GM19397 (cell line): Measurements from ENCODE around the gene SPATA33.

Source experiments
- ATAC-seq: cut with Tn5 transposase; IDR thresholded peaks from one replicate; pipeline ENCODE4 v1.9.1; 2021; ENCODE audit warnings: mild to moderate bottlenecking, moderate library complexity; ENCODE audit not compliant: unreplicated experiment

SPATA33 gene

GRCh38 chr16:89706518-89707260 lies 49.1 kb downstream of the SPATA33 start:
- ATAC-seq: no peak

GRCh38 chr16:89707695-89708094 lies 50.1 kb downstream of the SPATA33 start:
- ATAC-seq: no peak

GRCh38 chr16:89708481-89708931 lies 50.9 kb downstream of the SPATA33 start:
- ATAC-seq: no peak

- ATAC-seq: no peak
These were observed 51.5 kb downstream of the SPATA33 start for GRCh38 chr16:89709166-89709565.

GRCh38 chr16:89709716-89710432 lies 52.2 kb downstream of the SPATA33 start:
- ATAC-seq: no peak

GRCh38 chr16:89710709-89711564 lies 53.3 kb downstream of the SPATA33 start:
- no peak for ATAC-seq

- ATAC-seq: no peak
These were observed 54.1 kb downstream of the SPATA33 start for GRCh38 chr16:89711601-89712273.

GRCh38 chr16:89712274-89712781 lies 54.7 kb downstream of the SPATA33 start:
- ATAC-seq: no peak

- no peak for ATAC-seq
These were observed 58.9 kb downstream of the SPATA33 start for GRCh38 chr16:89716493-89716892.

- ATAC-seq: no peak
These were observed 59.5 kb downstream of the SPATA33 start for GRCh38 chr16:89716916-89717687.

GRCh38 chr16:89717688-89718505 lies 60.3 kb downstream of the SPATA33 start:
- no peak for ATAC-seq
